Astrocyte of the spinal cord (primary cell): ENCODE measurements around the gene UGT1A4.

ENCODE experiments used
- DNase-seq: peaks from one replicate; pipeline ENCODE4 v3.0.0; 2011; ENCODE audit warnings: low read depth, low spot score
- H3K4me3 ChIP-seq: 2 replicates; pipeline ENCODE4 v1.5.1; 2011; ENCODE audit warnings: low read depth, mild to moderate bottlenecking, low read length, moderate library complexity
- in situ Hi-C: cut with HindIII; loops from 2 replicates; pipeline ENCODE4 v1.10.0; 2017; ENCODE audit warnings: low sequenced_read_pairs
- TF ChIP-seq, protein P1 (sequence below): IDR thresholded peaks from 2 replicates; pipeline ENCODE4 v1.5.1; 2012; ENCODE audit warnings: low read depth, mild to moderate bottlenecking, low read length, inconsistent platforms

Gene UGT1A4

GRCh38 chr2:233818639-233819621 is 100.4 kb downstream of the UGT1A4 start:
- TF ChIP-seq, protein P1, sequence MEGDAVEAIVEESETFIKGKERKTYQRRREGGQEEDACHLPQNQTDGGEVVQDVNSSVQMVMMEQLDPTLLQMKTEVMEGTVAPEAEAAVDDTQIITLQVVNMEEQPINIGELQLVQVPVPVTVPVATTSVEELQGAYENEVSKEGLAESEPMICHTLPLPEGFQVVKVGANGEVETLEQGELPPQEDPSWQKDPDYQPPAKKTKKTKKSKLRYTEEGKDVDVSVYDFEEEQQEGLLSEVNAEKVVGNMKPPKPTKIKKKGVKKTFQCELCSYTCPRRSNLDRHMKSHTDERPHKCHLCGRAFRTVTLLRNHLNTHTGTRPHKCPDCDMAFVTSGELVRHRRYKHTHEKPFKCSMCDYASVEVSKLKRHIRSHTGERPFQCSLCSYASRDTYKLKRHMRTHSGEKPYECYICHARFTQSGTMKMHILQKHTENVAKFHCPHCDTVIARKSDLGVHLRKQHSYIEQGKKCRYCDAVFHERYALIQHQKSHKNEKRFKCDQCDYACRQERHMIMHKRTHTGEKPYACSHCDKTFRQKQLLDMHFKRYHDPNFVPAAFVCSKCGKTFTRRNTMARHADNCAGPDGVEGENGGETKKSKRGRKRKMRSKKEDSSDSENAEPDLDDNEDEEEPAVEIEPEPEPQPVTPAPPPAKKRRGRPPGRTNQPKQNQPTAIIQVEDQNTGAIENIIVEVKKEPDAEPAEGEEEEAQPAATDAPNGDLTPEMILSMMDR = no peak
- in situ Hi-C loops = no loop called here
- no peak overlapping the region for H3K4me3 ChIP-seq
- no peak for DNase-seq

- DNase-seq = no peak
- TF ChIP-seq, protein P1 = no peak
- no peak overlapping the region for H3K4me3 ChIP-seq
- in situ Hi-C loops = no loop called here
Measured at GRCh38 chr2:233819884-233820773, 101.6 kb downstream of the UGT1A4 start.

- no peak for DNase-seq
- H3K4me3 ChIP-seq = no peak overlapping the region
- in situ Hi-C loops = no loop called here
- TF ChIP-seq, protein P1 = no peak
Measured at GRCh38 chr2:233820774-233821105, 102.2 kb downstream of the UGT1A4 start.

DNA sequence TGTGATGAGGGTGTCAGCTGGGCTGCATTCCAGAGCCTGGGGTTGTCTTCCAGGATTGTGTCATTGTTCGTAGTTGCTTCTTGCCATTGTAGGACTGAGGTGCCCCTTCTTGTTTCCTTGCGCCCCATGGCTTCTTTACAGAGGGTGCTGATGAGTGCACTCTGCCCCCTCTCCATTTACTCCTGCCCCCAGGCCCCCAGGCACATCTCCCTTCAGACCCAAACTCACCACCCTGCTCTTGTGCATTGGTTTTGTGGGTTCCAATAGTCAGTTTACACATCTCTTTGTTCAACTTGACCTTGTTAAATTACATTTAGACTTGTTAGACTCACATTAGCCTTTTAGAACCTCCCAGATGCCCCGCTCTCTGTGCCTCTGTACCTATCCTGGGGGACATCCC is 102.7 kb downstream of the UGT1A4 start:
- no peak for DNase-seq
- H3K4me3 ChIP-seq = no peak overlapping the region
- TF ChIP-seq, protein P1 = no peak
- in situ Hi-C loops = no loop called here

GRCh38 chr2:233821709-233822100 is 103.2 kb downstream of the UGT1A4 start:
- TF ChIP-seq, protein P1 = no peak
- H3K4me3 ChIP-seq = no peak overlapping the region
- no peak for DNase-seq
- in situ Hi-C loops = no loop called here

DNA sequence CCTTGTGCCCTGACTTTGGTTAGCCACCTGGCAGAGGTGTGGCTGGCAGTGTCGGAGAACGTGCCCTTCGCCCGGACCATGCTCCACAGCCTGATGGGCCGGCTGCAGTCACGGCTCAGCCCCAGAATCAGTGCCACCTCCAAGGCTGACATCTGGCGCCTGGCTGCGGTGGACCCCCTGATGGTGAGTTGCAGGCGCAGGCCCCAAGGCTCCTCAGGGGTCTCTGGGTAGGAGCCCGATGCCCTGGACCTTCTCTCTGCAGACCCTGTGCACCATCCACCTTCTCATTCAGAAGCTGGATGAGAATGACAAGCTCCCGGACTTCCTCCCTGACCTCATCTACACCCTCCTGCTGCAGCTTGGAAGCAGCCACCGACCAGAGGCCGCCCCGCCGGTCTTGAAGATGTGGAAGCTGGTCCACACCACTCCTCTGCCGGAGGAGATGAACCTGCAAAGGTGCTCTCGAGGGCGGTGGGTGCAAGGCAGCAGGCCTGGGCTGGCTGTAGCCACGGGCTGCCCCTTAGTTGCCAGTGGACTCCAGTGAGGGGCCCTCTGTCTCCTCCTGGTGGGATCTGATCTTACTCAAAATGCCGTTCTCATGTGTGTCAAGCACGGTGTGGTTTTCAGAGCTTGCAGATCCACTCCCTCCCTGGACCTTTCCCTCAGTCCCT is 103.7 kb downstream of the UGT1A4 start:
- TF ChIP-seq, protein P1 = no peak
- H3K4me3 ChIP-seq = no peak overlapping the region
- DNase-seq = no peak
- in situ Hi-C loops = no loop called here
